Heart left ventricle (tissue), 16 donors: ENCODE results near the gene MLLT10. TPM values are rescaled to one million over a fixed set of nuclear protein-coding genes. Genes with fewer than 3 reads are reported as not detected.
A peak's percentile ranks its signal among the peaks of the same experiment; 100 is the strongest.

Source experiments
- ATAC-seq, 4 donors: fragments of 200-7000 bp; cut with Tn5 transposase; one replicate each; pipeline ENCODE4 v1.9.1; 2020 to 2022; ENCODE audit warnings: moderate library complexity in 4 of 4, mild to moderate bottlenecking in 3 of 4, moderate number of reproducible peaks in 1 of 4
- DNase-seq, 5 donors: peaks; one replicate each; pipeline ENCODE4 v3.0.0-alpha.2; 2020
- H3K27ac ChIP-seq, 12 donors: fragments of 200-600 bp; sonication (generic) in 4 of 12; one replicate each; pipeline versions ENCODE4 v1.5.0 to v1.8.0; 2016 to 2022; ENCODE audit warnings: mild to moderate bottlenecking in 2 of 12
- H3K27me3 ChIP-seq, 9 donors: fragments of 200-600 bp; sonication (generic) in 2 of 9; one replicate each; pipeline versions ENCODE4 v1.5.1 to v1.8.0; 2016 to 2022; ENCODE audit warnings: mild to moderate bottlenecking in 3 of 9
- H3K36me3 ChIP-seq, 9 donors: fragments of 200-600 bp; sonication (generic) in 2 of 9; one replicate each; pipeline versions ENCODE4 v1.5.0 to v1.8.0; 2018 to 2022; ENCODE audit warnings: mild to moderate bottlenecking in 2 of 9
- H3K4me1 ChIP-seq, 12 donors: fragments of 200-600 bp; sonication (generic) in 4 of 12; one replicate each; pipeline versions ENCODE4 v1.5.0 to v1.8.0; 2016 to 2022; ENCODE audit warnings: mild to moderate bottlenecking in 3 of 12
- H3K4me3 ChIP-seq, 12 donors: fragments of 200-600 bp; sonication (generic) in 4 of 12; one replicate each; pipeline versions ENCODE4 v1.5.0 to v1.8.0; 2017 to 2022; ENCODE audit warnings: mild to moderate bottlenecking in 9 of 12, moderate library complexity in 4 of 12
- H3K9me3 ChIP-seq, 12 donors: fragments of 200-600 bp; sonication (generic) in 4 of 12; one replicate each; pipeline versions ENCODE4 v1.5.0 to v1.8.0; 2016 to 2022; ENCODE audit warnings: mild to moderate bottlenecking in 1 of 12
- CTCF ChIP-seq, 12 donors: fragments of 200-600 bp; sonication (generic) in 4 of 12; IDR thresholded peaks; one replicate each; pipeline versions ENCODE4 v1.5.0 to v1.8.0; 2018 to 2022; ENCODE audit warnings: antibody characterized with exemption in 12 of 12, mild to moderate bottlenecking in 5 of 12
- POLR2A ChIP-seq, 2 donors: fragments of 450-650 bp; IDR thresholded peaks; one replicate each; pipeline ENCODE4 v1.6.1; 2017; ENCODE audit warnings: antibody characterized with exemption in 2 of 2, mild to moderate bottlenecking in 2 of 2, moderate library complexity in 2 of 2
- WGBS, 4 donors: extraction: QIAGEN DNeasy Blood & Tissue Kit in 2 of 4; methylation state at CpG; one replicate each; pipeline versions ENCODE4 v1.1.5 to v1.1.7; 2013 to 2018; 5-methylcytosine and 5-hydroxymethylcytosine counted together
- intact Hi-C, 10 donors: fragments of 100-400 bp; cut with DNase I; formaldehyde crosslinking; loops; one replicate each; pipeline versions ENCODE4 v1.11.1 to v1.14.2; 2022
- polyA plus RNA-seq, 2 donors: library from polyadenylated mRNA; stranded (reverse); fragments of 200-250 nt; gene quantifications; one replicate each; pipeline ENCODE4 v1.2.3, GENCODE V29; 2013
- total RNA-seq, 9 donors: library from RNA; depleted of rRNA in 2 of 9; stranded (reverse); fragments of >200 nt in 2 of 9; fragmentation: NEBNext Ultra II Directional in 3 of 9; extraction: Animal tissue kit (Norgen Biotek cat#: 25700) in 3 of 9; gene quantifications; one replicate each; pipeline versions ENCODE4 v1.1.0 to v1.2.4, GENCODE V29; 2016 to 2023
- donor health status: ischemic (EF 13 %, LVEDD 7.1; RV severe dilation, severe dysfunction).
- donor health status: healthy with polysubstance abuse.
- donor health status: DM: no; HTN: yes; CAD: no.
- donor health status: DM: no; HTN: no; CAD: no.
- donor health status: ischemic (EF 25% LVEDD 6.9; RV normal size, moderate dysfunction).
- donor health status: ischemic (EF 25% LVEDD 5.7; RV mildly dilated, moderate dysfunction).
- donor health status: healthy.
- donor health status: DM: yes; HTN: yes; CAD: no.
- donor health status: ischemic (EF 35%, LVEDD 5.7; RV mildly dilated, moderate dysfunction).
- donor health status: nonischemic (EF 11% LVEDD 7.7; RV severe dilation, severe dysfunction).
- donor health status: DM: yes; HTN: yes; CAD: no.
- donor health status: PGD.
- donor health status: ischemic (EF 29% LVEDD 5.4; RV normal size, mild dysfunction).
- donor health status: nonischemic (EF 23%, LVEDD 6.1; RV moderate dilation, normal function).

MLLT10 gene
- total and polyA plus RNA-seq, 11 donors = 16.0 to 30.7 (median 25.2) TPM

GRCh38 chr10:21528236-21529031 is 5.6 kb upstream of the MLLT10 start:
- Histone ChIP-seq H3K36me3 (no peaks in the 10 kb centered on the region), H3K27ac (peak overlapping the region; percentile 95 to 99 (median 98)), H3K9me3 (no peaks in the 10 kb centered on the region), H3K27me3 (no peaks in the 10 kb centered on the region), H3K4me1 (peaks cover 0 to 32% (median 13%) of the 10 kb centered on the region in 12 donors), H3K4me3 (peak overlapping the region in 10 of 12 donors; percentile 63 to 85 (median 72))
- DNase-seq (no peak), ATAC-seq (no peak)
- TF ChIP-seq CTCF (IDR thresholded peaks at IDR 0.05) (no peak), POLR2A (IDR thresholded peaks at IDR 0.05) (no peak)
- 60 to 70% (median 66%) methylated on average over 8 of the region's 8 CpGs for WGBS, 4 donors
- intact Hi-C loops = loop anchor here in 2 of 10 donors (10.0 kb wide), 2 partner anchors 786 to 796 kb away; partner anchors contain the start of genes BMI1 (in 1 of the 2) and COMMD3 (in 1 of the 2)

GRCh38 chr10:21529032-21529910 is 4.8 kb upstream of the MLLT10 start:
- ATAC-seq = no peak
- Histone ChIP-seq H3K9me3 (no peaks in the 10 kb centered on the region), H3K4me1 (peaks cover 0 to 28% (median 13%) of the 10 kb centered on the region in 12 donors), H3K27me3 (no peaks in the 10 kb centered on the region), H3K36me3 (no peaks in the 10 kb centered on the region), H3K4me3 (peak overlapping the region in 7 of 12 donors; percentile 63 to 80 (median 71)), H3K27ac (peak overlapping the region in 11 of 12 donors; percentile 95 to 99 (median 99))
- TF ChIP-seq CTCF (IDR thresholded peaks at IDR 0.05) (no peak), POLR2A (IDR thresholded peaks at IDR 0.05) (no peak)
- WGBS, 4 donors = 76 to 80% (median 78%) methylated on average over 9 of the region's 9 CpGs
- no peak for DNase-seq
- intact Hi-C loops = loop anchor here in 2 of 10 donors (10.0 kb wide), 2 partner anchors 786 to 796 kb away; partner anchors contain the start of genes BMI1 (in 1 of the 2) and COMMD3 (in 1 of the 2)

GRCh38 chr10:21530168-21530567 is 3.9 kb upstream of the MLLT10 start:
- H3K4me1 ChIP-seq = peaks cover 0 to 28% (median 13%) of the 10 kb centered on the region in 12 donors
- H3K9me3 ChIP-seq = no peaks in the 10 kb centered on the region
- intact Hi-C loops = loop anchor here in 5 of 10 donors (5.0 to 10.0 kb wide), 6 partner anchors 33 to 792 kb away; partner anchors contain the start of genes BMI1 (in 1 of the 5) and DNAJC1 (in 1 of the 5)
- TF ChIP-seq CTCF (IDR thresholded peaks at IDR 0.05) (no peak), POLR2A (IDR thresholded peaks at IDR 0.05) (no peak)
- DNase-seq (no peak), ATAC-seq (no peak)
- WGBS, 4 donors = 95 to 100% (median 97%) methylated on average over 1 of the region's 1 CpG
- H3K27me3 ChIP-seq = no peaks in the 10 kb centered on the region
- H3K4me3 ChIP-seq = no peak overlapping the region
- peak overlapping the region in 8 of 12 donors; percentile 91 to 99 (median 98) for H3K27ac ChIP-seq
- no peaks in the 10 kb centered on the region for H3K36me3 ChIP-seq
